ENCODE results near the gene PTK6. TPM values are rescaled to one million over a fixed set of nuclear protein-coding genes. Genes with fewer than 3 reads are reported as not detected.

Gene PTK6
- total RNA-seq, 6 experiments from 2014 or later, result 0.07 TPM; not detected in 4

- H3K4me1 Mint-ChIP-seq (ENCODE audit: low read depth), result peaks cover 5% of the 10 kb centered on the region; the same call in 1 of the 2 replicates
- H3K4me3 Mint-ChIP-seq, result no peak overlapping the region
Measured at GRCh38 chr20:63539092-63539430, 1.9 kb upstream of the PTK6 start.

GRCh38 chr20:63538204-63539091 is 1.3 kb upstream of the PTK6 start:
- Mint-ChIP-seq H3K9me3 (no peaks in the 10 kb centered on the region), H3K4me1 (ENCODE audit: low read depth) (peaks cover 5% of the 10 kb centered on the region; the same call in 1 of the 2 replicates), H3K36me3 (ENCODE audit: low read depth) (no peaks in the 10 kb centered on the region), H3K27me3 (ENCODE audit: insufficient read depth) (peaks cover 2% of the 10 kb centered on the region; the same call in 1 of the 2 replicates), H3K4me3 (peak overlapping the region; percentile 58; the same call in 1 of the 2 replicates), H3K27ac (no peak overlapping the region)
- TF ChIP-seq CTCF (IDR thresholded peaks at IDR 0.05), result peak; percentile 73
- DNase-seq, result no peak

More at GRCh38 chr20:63539092-63539430, 1.9 kb upstream of the PTK6 start:
- no peak for TF ChIP-seq CTCF (IDR thresholded peaks at IDR 0.05)
- peaks cover 2% of the 10 kb centered on the region; the same call in 1 of the 2 replicates for H3K27me3 Mint-ChIP-seq (ENCODE audit: insufficient read depth)
- H3K27ac Mint-ChIP-seq, result no peak overlapping the region
- H3K36me3 Mint-ChIP-seq (ENCODE audit: low read depth), result no peaks in the 10 kb centered on the region
- DNase-seq, result no peak
- no peaks in the 10 kb centered on the region for H3K9me3 Mint-ChIP-seq

- peak; percentile 99 for TF ChIP-seq CTCF (IDR thresholded peaks at IDR 0.05)
- H3K27ac Mint-ChIP-seq, result peak overlapping the region; percentile 65
- H3K4me1 Mint-ChIP-seq (ENCODE audit: low read depth), result peaks cover 5% of the 10 kb centered on the region; the same call in 1 of the 2 replicates
- H3K9me3 Mint-ChIP-seq, result no peaks in the 10 kb centered on the region
- no peaks in the 10 kb centered on the region for H3K36me3 Mint-ChIP-seq (ENCODE audit: low read depth)
- H3K4me3 Mint-ChIP-seq, result peak overlapping the region; percentile 58; the same call in 1 of the 2 replicates
- H3K27me3 Mint-ChIP-seq (ENCODE audit: insufficient read depth), result no peaks in the 10 kb centered on the region
- DNase-seq, result peak; percentile 93
Measured at GRCh38 chr20:63537525-63538203, 488 bp upstream of the PTK6 start.

GRCh38 chr20:63536241-63536977 is 767 bp downstream of the PTK6 start:
- H3K36me3 Mint-ChIP-seq (ENCODE audit: low read depth), result no peaks in the 10 kb centered on the region
- TF ChIP-seq CTCF (IDR thresholded peaks at IDR 0.05), result no peak
- H3K9me3 Mint-ChIP-seq, result no peaks in the 10 kb centered on the region
- DNase-seq, result no peak
- H3K4me1 Mint-ChIP-seq (ENCODE audit: low read depth), result peaks cover 5% of the 10 kb centered on the region; the same call in 1 of the 2 replicates
- H3K27me3 Mint-ChIP-seq (ENCODE audit: insufficient read depth), result no peaks in the 10 kb centered on the region
- no peak overlapping the region for H3K27ac Mint-ChIP-seq
- H3K4me3 Mint-ChIP-seq, result no peak overlapping the region

Data from HFFc6 (cell line).